NCI-H2227 treated with DMSO at 0.1 percent for 48 hours (cell line): ENCODE data around the gene GCA.
A peak's percentile ranks its signal among the peaks of the same experiment; 100 is the strongest.

Source experiments
- DNase-seq: peaks from one replicate; lab custom pipeline; 2025; lab: John Stamatoyannopoulos, UW

The GCA gene, protein sequence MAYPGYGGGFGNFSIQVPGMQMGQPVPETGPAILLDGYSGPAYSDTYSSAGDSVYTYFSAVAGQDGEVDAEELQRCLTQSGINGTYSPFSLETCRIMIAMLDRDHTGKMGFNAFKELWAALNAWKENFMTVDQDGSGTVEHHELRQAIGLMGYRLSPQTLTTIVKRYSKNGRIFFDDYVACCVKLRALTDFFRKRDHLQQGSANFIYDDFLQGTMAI

DNA sequence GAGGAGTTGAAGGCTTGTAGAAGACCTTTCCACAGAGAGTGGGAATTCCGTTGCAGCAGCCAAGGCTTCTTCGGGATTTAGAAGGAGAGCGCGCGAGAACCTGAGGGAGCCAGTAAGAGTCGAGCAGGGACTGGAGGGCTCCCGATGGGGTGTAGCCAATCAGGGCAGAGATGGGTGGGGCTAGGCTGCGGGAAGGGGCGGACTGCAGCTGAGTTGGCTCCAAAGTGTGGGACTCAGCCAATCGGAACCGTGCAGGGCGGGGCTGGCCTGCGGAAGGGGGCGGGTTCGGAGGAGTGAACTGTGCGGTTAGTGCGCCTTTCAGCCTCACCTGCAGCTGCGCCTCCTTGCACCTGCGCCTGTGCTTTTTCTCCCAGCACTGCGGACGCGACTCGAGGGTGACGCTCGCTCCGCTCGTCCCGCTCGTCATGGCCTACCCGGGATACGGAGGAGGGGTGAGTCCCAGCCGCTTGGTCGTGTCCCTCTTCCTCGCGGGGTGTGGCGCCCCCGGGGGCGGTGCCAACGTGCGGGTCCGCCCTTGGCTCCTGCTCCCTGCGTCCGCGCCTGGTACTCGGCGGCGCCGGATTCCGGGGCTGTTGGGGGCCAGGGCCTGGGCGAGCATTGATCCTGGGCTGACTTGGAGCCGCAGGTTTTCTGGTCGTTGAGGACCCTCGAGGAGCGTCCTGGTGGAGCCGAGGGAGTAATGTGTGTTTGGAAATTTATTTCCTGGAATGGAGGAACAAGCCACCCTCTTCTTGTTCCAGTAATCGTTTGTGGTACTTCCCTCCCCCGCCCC, at the start of gene GCA:
Gene GCA, plus strand, starts transcription at position 309 of the 793 bp plus-strand sequence. Its CDS starts 117 bp downstream, at position 426.
- peak; percentile 99 for DNase-seq

DNA sequence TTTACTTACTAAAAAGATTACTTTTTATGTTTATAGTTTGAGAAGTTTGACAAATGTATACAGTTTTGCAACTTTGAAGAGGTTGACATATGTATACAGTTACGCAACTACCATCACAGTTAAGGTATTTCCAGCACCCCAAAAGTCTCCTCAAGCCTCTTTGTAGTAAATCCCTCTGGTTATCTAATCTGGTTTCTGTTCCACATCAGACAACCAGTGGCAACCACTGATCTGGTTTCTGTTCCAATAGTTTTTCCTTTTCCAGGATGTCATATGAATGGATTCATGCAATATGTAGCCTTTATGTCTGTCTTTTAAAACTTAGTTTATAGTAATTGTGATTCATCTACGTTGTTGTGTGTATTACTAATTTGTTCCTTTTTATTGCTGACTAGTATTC, 48.9 kb upstream of the GCA start:
- DNase-seq: no peak

DNA sequence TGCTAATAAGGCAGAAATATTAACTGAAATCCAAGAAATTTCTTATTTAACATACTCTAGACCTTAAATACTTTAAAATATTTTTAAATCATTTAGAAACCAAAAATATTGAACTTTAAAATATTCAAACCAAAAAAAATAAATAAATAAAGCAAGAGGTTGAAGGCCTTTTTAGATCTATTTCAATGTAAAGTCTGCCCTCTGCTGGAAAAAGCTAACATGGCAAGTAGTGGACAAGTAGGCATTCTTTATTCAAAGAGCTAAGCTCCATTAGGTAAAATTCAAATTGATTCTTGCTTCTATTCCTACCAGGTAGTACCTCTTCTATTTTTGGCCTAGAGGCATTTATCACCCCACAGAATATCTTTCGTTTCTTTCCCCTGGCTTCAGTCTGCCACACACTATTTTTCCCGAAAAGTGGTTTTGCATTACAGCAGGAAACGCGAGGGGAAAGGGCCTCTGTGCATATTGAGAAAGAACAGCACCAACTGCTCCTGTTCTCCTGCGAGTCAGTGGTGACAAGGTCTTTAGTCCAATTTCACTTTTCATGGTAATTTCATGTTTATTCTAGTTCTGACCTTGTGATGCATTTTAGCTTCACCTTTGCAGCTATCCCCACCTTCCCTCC, 45.9 kb upstream of the GCA start:
- peak; percentile 94 for DNase-seq

DNA sequence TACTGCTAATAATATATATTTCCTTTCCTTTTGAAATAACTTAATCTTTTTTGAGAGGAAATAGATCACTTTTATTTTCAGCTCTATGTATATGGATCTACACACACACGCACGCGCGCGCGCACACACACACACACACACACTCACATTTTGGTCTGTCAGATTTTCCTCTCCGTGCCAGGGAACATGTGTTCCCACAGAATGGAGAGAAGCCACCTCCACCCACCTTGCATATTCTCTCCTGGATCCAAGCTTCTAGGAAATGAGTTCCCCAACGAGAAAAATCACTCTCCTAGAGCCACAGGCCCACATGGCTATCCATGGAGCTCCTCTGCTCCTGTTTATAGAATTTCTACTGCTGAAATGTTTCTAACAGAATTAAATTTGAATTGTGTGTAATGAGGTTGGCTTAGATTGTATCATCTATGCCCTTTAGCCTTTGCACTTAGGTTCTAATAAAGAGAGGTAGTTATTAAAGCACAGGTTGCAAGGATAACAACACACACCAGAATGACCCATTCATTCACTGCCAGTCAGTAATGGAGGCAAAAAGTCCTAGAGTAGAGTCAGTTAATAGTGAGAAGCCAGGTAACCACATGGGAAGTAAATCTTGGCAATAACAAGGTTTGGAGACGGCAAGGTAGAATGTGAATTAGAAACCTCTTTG, 45.1 kb upstream of the GCA start:
- DNase-seq: no peak

DNA sequence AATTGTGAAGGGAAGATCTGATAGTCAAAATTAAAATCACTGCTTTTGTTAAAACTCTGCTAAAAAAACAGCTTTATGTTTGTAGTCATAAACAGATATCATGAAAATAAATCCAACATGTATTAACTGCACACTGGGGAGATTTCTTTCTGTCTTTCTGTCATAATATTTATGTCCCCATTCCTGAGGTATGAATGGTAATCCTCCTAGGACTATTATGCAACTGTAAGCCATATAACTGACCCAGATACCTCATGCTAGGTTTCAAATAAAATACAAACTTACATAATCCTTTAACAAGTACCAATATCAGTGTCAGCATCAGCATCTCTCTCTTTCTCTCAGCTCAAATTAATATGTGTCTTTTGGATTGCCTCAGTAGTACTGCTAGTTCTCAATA, 43.7 kb upstream of the GCA start:
- DNase-seq: no peak

DNA sequence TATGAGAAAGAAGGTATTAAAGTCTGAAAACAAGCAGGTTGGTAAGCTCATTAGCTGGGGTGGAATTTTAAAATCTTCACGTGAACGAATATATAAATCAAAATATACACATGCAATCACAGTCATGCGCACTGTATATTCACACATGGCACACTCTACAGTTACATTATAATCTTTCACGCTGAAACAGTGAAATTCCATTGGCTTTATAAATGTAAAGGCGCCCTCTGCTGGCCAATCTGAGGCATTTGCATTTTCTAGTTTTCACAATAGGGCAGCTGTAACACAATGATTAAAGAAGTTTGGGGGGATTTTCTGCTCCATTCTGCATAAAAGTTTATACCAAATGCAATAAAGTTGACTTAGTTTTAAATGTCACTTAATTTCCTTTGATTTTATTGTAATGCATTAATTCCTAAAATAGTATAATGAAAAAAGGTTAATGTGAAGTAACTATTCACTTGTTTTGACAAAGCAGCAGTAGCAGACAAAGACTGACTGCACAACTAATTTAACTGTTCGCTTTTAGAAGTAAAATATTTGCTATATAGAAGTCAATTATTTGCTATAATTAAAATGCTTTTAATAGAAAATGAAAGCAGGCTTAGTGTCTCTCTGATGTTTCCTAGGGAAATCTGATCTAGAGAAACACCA, 42.7 kb upstream of the GCA start:
- DNase-seq: peak; percentile 95

DNA sequence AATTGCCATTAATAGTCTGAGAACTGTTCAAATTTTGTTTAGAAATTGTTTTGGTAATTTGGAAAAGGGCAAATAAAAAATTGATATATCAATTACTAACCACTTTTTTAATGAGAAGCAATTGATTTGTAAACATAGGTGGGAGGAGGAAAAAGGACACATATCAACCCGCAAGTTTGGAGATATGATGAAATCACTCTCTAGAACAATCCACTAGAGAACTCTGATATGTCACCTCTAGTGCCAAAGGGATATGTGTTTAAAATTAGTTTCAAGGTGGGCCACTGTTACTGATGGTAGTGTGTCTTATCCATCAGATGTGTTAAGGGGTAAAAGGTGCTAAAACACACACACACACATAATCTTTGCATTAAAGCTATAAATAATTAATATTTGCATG, 42.1 kb upstream of the GCA start:
- DNase-seq: no peak

DNA sequence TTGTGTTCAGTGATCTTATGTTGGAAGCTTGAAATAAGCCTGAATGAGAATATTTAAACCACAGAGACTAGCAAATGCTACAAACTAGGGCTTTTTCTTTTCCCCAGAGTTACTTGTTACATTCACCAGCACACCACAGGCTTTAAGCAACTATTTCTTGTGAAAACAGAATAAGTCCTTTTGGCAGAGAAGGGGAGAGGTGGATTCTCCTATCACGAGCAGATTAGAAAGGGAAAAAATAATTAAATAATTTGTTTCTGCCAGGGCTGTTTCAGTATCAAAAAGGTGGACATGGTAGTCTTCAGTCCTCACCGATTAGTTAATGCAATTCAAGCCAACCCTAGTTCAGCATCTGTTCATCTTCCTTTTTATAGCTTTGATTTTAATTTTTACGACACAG, 38.0 kb upstream of the GCA start:
- no peak for DNase-seq

DNA sequence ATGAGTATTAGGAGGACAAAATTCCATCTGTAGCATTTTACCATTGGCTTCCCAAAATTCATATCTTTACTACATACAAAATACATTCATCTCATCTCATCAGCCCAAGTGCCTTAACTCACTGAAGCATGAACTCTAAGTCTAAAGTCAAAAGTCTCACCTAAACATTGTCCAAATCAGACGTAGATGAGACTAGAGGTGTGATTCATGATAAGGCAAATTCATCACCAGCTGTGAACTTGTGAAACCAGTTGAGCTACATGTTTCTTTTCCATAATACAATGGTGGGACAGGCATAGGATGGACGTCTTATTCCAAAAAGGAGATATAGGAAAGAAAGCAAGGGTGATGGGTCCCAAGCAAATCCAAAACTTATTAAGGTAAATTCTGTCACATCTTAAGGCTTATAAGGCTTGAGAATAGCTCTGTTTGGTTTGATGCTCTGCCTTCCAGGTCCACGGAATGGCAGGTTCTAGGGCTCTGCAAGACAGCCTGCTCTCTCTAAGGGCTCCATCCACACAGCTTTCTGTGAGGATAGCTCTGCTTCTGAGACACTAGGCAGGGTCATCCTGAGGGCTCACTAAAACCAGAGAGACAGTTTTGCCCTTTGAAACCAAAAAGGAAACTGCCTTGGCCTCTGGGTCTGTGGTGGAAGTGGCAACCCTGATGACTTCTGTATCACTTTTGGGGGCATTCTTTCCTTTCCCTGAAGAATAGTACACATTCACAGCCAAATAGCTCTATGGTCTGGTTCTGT, 35.0 kb upstream of the GCA start:
- DNase-seq: no peak

DNA sequence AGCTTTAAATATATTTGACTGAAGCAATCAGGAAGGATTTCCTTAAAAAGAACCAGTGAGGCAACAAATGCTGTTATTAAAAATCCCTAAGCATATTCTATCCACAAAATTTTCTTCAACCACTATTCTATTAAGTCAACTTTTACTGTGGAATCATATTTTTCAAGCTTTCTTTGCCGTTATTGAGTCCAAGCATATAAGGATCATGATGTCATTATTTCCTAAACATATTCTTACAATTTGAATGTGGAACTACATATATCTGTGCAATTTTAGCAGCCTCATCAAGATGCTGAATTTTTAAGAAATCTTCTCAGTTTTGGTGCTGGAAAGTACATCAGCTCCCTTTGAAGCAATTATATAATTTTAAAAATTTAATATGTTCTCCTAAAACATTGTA, 31.1 kb upstream of the GCA start:
- DNase-seq: no peak

DNA sequence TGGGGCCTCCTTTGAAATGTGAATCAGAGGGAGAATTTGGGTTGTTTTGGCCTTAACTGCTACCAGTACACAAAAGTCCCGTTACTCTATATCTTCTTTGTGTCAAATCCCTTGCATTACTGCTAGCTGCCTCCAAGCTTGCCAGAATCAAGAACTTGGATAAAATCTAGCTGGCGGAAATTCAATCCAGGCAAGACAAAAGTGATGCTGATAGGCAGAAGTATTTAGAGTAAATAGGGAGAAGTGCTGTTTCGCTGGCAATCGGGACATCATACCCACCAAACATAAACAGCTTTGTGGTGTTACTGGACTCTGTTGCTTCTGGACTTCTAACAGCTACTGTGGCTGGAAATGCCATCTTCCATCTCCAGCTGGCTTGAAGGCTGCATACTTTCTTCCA, 28.0 kb upstream of the GCA start:
- DNase-seq: no peak

DNA sequence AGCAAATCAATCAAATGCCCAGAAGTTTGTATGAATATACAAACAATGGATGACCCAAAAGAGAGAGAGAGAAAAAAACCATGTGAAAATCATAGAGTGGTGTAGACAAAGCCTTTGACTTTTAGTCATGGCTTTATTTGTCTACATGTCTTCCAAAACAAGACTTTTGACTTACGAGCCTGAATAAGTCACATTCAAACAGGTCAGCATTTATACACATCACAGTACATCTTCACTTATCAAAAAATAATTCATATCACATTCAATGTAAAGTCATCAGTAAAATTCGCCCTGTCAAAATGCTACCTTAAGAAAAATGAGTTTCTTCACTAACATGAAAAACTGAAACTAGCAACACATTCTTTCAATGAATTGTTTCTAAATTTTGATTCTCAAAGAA, 27.3 kb upstream of the GCA start:
- no peak for DNase-seq

DNA sequence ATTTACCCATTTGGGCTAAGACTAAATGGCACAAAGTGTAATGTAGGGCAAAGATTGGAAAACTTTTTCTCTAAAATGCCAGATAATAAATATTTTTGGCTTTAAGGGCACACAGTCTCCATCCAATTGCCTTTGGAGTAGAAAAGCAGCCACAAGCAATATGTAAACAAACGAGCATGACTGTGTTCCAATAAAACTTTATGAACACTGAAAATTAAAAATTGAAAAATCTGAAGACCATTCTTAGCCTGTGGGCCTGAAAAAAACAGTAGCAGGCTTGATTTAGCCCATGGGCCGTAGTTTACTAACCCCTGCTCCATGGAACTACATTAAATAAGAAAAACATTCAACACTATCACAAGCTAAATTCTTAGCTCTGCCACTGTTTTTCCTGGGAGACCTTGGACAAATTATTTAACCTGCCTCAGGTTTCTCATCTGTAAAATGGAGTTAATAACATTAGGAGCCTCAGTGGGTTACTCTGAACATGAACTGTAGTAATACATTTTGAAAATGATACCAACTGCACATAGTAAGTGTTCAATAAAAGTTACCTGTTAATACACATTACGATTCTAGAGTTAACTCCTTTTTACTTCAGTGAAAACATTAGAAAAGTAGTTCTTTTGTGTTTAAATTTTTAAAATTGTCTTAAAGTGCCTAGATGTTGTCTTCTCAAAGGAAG, 26.7 kb upstream of the GCA start:
- no peak for DNase-seq

DNA sequence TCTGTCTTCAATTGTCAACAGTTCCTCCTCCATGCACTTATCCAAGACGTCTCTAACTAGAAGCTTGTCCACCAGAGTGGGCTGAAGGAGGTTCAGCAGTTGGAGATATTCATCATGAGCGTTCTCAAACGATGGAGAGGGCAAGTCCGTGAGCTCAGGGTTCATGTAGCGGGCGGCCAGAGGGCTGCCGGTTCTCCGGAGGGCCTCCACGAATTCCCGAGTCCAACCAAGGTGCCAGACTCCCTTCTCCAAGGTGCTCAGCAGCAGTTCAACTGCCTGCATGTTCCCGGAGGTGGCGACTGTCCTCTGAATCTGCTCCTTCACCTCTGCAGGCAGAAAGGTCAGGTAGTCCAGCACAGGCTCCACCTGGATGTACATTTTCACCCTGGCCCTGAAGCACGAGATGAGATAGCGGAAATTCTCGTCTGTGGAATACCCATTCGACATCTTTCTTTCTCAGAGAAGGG, 26.0 kb upstream of the GCA start:
- no peak for DNase-seq

DNA sequence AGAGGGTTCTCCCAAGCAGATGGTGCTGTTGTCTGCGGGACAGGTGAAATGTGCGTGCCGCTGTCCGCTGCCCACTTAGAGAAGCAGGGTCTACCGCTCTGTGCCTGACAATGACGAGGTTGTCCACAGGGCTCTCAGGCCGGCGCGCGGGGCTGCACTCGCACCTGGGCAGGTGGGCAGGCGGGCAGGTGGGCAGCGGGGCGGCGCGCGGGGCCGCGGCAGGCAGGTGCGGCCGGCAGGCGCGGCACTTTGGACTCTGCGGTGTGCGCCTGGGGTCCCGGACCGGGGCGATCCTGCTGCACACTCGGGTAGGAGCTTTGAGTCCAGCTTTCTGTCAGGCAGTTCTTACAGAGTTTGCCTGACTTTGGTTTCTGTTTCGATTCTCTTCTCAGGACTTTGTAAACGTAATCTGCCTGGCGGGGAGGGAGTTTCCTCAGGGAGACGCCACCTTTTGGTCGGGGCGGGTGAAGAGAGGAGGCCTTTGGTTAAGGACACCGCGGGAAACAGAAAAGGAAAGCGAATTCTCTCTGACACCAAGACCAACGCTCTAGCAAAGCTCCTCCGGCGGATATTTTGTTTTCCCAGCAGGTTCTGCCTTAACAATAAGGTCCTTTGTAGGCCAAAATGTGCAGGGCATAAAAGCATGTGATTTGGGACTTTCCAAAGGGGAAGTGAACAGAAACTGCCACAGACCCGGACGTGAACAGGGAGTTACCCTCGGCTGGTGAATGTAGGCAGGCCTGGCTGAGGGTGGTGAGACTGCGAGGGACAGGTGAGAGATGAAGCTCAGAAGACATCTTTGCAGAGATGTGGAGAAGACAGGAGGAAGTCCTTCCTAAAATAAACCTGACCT, 25.4 kb upstream of the GCA start, which contains the start of gene IFIH1:
Gene IFIH1, minus strand, starts transcription at position 357 of the 853 bp plus-strand sequence. CDS start 377 bp downstream, outside the sequence.
- DNase-seq: peak; percentile 75

DNA sequence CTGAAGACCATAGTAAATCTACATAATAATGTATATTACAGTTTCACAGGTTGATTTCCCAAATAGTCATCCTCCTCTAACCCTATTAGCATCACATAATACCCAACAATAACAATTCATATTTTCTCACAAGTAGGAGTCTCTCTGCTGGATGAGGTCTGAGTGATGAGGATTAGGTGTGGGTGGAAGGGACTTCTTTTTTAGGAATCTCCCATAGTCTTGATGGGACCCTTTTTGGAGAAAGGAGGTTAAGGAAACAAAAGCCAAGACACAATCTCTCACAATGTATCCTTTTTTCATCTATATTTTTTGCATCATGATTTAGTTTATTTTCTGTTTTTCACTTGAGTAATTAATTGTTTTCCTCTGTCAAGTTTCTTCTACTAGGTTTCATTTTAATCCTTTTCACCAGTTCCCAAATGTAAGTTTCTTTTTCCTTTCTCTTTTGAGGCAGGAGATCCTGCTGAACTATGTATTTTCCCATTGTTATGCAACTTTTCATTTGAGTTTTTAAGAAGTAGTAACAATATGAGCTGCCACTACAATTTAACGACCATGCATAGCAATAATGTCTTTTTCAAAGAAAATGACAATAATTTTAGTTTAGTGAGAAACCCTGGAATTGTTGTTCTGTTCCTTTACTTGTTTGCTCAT, 22.9 kb upstream of the GCA start:
- DNase-seq: no peak

DNA sequence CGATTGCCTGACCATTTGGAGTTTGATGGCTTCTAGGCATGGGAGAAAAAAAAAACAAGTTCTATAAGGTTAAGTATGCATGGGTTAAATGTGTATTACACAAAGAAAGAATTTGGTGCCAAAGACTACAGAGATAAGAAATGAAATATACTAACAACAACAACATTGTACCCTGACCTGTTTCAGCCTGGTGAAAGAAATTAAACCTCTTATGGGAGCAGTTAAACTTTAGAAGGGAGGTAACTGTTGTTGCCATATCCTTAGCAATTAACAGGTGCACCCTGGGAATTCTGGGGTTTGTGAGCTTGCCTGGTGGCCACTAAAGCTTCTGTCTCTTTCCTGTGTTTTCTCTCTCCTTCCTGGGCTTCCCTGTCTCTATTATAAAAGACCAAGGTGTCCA, 19.0 kb upstream of the GCA start:
- no peak for DNase-seq

DNA sequence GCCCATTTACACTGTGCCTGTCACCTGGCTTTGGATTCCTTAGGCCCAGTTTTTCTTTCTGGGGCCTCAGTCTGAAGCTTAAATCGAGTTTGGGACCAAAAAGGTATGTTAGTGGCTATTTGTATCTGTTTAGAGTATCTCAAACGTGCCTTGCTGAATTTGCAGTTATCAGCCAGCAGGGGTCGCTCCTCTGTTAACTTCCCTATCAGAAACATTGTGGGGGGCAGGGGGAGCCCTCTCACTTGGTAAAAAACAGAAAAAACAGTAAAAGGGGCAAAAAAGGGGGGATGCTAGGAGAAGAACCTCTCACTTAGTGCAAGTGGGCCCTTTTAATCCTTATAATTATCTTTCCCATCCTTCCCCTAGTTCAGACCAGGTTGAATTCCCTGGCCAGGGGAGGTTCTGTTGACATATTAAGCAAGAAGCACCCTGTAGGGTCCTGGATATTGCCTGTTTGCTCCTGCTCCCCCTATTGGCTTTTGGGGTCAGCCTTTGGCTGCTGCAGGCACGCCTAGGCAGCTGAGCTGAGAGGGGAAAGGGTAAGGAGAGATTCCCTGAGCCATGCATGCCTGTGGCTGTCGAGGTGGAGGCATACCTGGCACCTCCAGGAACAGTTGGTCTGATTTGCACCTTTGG, 16.7 kb upstream of the GCA start:
- DNase-seq: no peak

DNA sequence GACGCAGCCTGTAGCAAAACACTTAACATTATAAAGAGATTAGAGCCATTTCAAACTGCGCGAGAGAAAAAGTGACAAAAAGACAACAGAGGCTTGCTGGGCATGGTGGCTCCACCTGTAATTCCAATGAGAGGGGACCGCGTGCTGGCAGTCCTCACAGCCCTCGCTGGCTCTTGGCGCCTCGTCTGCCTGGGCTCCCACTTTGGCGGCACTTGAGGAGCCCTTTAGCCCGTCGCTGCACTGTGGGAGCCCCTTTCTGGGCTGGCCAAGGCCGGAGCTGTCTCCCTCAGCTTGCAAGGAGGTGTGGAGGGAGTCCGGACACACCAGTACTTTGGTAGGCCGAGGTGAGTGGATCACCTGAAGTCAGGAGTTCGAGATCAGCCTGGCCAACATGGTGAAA, 16.1 kb upstream of the GCA start:
- DNase-seq: no peak
